Stimulated activated CD4-positive, alpha-beta T cell treated with anti-CD3 and anti-CD28 coated beads, Interleukin-12 subunit alpha, Interleukin-12 subunit beta, amount 100 ng/mL, for 48 hours (primary cell): Measurements from ENCODE around the gene MYO19.
A peak's percentile ranks its signal among the peaks of the same experiment; 100 is the strongest.

Experiments
- DNase-seq, 3 donors: peaks; one replicate each; pipeline ENCODE4 v3.0.0-alpha.2; 2020; ENCODE audit warnings: low read depth in 2 of 3, low spot score in 1 of 3

MYO19 gene

DNA sequence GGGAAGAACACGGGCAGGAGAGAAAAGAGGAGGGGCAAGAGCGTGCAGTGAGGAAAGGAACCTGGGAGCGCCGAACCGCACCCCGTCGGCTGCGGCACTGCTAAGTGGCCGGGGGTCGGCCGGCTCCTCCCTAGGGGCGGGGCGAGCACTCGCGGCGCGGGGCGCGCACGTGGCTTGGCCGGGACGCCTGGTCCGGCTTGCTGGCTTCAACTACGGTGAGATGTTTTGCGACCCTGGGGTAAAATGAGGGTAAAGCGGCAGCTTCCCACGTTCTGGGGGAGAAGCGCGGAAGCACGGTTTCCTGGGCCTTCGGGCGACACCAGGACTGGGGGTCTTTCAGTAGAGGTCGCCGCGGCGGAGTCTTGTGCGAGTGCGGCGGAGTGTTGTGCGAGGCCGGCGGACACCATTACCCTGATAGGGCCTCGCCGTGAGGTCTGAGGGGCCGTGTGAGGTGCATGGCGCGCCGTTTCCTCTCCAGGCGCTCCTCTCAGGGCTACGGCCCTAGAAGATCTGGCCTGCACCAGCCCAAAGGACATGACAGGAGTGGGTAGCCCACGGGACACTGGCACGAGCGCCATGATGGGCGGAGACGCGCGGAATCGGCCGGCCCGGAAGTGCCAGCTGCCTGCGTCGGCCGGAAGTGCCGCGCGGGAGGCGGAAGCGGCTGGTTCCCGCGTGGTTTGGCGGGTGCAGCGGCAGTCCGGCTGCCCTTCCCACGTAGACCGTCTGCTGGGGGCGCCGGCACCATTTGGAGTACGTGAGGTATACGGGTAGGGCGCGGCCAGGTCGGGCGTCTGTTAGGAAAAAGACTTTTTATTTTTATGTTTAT, at the start of gene MYO19, which contains the start of gene PIGW:
Gene MYO19, minus strand, starts transcription at position 29 of the 829 bp plus-strand sequence. CDS start 2,330 bp downstream, outside the sequence.
Gene PIGW, plus strand, starts transcription at position 148 of the 829 bp plus-strand sequence. CDS start 2,115 bp downstream, outside the sequence.
- DNase-seq = peak; percentile 69 to 85 (median 78)

- no peak for DNase-seq
Observed at GRCh38 chr17:36583787-36584186, 49.1 kb upstream of the MYO19 start.

DNA sequence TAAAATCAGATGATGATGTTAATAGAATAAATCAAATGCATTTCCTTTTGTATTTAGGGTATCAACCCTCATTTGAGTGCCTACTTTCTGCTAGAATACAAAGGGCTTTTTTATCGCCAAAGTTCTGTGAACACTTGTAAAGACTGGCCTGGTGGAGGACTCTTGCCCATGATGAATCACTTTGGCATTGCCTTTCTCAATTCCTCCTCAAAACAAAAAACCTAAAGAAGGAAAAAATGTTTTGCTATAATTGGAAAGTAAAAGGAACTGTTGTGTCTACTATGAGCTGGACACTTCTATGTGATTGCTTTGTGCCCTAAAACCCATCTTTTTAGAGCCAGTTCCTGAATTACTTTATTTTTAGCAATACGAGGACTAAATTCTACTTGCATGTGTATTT, 44.0 kb upstream of the MYO19 start:
- DNase-seq = no peak

DNA sequence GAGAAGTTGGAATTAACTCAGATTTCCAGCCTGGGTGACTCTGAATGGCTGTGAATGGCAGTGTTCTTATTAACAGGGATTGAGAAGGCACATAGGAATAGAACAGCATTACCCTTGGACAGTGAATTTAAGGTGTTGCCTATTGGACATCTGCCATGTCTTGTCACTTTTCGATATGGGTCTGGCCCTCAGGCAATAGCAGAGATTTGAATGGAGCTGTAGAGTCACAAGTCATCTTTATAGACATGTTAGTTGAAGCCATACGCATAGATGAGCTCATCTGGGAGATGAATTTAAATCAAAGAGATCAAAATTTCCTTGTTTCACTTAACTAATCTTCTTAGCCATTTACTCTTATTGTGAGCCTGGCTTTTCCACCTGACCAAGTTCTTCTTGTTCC, 42.1 kb upstream of the MYO19 start:
- no peak for DNase-seq

- no peak for DNase-seq
Observed at GRCh38 chr17:36575028-36575427, 40.4 kb upstream of the MYO19 start.

- DNase-seq = no peak
Observed at GRCh38 chr17:36566081-36566480, 31.4 kb upstream of the MYO19 start.

DNA sequence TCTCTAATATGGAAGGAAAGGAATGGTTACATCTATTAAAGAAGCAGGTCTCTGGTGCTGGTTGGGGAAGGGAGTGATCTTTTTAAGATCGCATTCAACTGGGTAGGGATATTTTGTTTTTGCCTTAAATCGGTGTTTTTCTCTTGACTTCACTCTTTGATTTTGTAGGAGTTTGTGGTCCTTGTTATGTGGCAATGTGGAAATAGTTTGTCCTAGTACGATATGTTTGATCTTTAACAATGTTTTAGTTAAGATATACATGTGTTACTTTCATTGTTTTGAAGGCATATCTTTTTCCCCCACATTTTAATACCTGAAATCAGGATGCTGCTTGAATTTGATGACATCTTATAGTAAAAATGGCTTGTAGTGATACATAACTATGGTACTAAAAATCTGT, 18.8 kb upstream of the MYO19 start:
- no peak for DNase-seq

DNA sequence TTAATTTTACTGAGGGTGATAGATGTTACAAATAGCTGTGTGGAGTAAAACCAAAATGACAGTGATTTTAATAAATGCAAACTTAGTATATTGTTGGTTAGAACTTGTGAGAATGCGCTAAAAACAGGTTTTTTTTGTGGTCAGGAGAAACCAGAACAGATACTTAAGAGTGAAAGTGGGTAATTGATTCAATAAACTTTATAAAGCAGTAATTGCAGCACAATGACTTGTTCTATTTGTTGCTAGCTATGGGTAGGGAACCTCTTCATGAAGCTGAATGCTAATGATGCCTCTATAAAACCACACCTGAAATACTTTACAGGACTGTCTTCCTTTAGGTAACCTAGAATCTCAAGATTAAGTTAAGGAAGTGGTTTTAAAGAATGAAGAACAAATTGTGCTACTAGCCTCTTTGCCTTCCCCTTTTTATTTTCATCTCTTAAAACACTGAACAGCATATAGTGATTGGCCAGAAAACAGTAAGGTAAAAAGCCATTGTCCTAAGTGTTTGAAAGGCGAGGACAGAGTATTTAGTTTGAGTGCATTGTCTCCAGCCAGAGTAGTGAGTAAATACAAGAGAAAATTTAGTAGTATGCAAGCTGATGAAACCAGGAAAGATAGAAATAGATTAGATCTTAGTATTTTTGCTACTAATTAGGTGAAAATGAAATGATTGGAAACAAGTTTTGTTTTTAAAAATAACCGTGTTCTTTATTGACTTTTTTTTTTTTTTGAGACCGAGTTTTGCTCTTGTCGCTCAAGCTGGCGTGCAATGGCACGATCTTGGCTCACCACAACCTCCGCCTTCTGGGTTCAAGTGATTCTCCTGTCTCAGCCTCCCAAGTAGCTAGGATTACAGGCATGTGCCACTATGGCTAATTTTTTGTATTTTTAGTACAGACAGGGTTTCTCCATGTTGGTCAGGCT, 16.1 kb upstream of the MYO19 start:
- no peak for DNase-seq

- no peak for DNase-seq
Observed at GRCh38 chr17:36547776-36548175, 13.1 kb upstream of the MYO19 start.

DNA sequence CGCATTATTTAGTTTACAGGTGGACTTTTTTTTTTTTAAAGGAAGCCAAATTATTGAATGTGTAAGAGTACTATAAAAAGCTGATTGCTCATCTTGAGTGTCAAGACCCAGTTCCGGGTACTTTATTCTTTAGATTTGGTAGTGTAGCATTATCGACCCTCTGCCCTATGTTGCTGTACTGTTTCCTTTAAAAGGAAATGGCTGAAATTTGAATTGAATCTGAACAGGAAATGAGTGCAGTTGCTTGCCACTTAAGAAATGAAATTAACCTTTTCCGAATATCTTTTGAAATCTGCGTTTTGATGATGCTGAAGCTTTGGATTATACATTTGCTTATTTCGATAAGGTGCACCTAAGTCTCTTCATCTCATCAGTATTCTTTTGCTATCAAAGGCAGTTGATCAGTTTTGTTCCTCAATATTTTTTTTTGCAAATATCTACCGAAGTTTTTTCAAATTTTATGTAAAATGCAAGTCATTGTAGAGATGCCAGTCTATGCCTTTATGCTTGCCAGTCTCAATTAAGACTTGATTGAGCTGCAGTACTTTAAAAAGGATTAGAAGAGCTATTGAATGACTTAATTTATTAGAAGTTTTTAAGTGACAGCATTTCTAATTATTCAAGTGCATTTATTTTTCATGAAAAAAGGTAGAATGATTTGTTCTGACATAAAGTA, 11.9 kb upstream of the MYO19 start:
- DNase-seq = no peak

DNA sequence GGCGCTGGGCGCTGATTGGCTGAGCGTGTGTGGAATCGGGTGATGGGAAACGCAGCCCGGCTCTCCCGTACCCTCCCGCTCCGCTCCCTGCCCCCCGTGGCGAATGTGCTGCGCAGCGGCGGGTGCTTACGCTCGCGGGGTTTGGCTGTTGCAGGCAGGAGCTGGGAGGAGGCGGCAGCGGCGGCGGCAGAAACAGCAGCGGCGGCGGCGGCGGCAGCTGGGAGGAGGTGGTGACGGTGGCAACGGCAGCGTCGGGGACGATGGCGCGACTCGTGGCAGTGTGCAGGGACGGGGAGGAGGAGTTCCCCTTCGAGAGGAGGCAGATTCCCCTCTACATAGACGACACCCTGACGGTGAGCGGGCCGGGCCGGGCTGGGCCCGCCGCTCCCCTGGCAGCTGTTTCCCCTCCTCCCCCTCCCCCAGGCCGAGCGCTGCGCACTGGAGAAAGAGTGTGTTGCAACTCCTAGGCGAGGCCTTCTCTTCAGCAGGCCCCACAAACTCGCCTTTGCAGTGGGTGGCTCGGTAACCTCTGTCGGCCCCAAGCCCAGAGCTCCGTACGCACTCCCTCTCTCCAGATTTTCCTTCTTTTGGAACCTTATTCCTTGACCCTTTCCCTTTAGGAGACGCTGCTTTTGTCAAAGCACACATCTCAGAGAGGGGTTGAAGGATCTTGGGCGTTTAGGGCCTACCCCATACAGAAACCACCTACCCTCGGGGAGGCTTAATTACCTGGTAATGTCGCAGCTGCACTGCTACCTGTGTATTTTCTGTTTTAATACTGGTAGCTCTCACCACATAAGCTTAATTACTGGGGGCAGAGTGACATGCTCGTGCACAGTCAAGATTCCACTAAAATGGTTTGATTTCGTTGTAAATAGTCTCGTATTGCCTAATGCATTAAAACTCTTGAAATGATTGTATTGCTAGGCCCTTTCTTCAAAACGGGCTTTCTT, 11.1 kb upstream of the MYO19 start:
- peak; percentile 94 to 97 (median 94) for DNase-seq

DNA sequence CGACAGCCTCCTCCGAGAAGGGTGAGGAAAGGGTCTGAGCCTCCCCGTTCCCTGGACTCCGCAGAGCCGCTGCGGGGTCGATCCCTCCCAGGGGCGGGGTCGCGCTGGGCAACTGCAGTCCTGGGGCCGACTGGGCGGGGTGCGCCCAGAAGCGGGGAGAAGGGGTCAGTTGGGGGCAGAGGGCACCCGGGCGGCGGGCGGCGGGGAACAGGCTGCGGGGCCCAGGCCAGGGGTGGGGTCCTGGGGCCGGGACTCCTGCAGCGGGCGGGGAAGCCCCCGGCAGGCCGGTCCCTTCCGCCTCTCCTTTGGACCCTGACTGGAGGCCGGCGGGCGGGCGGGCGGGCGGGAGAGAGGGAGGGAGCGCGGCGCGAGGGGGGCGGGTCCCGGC, 10.4 kb upstream of the MYO19 start:
- DNase-seq = no peak

GRCh38 chr17:36544307-36545076, 9.8 kb upstream of the MYO19 start, which contains the start of gene GGNBP2:
Gene GGNBP2 (plus strand): TSS chr17:36544919. CDS start chr17:36545725, 806 bp downstream.
- DNase-seq = peak; percentile 76 to 94 (median 81)

DNA sequence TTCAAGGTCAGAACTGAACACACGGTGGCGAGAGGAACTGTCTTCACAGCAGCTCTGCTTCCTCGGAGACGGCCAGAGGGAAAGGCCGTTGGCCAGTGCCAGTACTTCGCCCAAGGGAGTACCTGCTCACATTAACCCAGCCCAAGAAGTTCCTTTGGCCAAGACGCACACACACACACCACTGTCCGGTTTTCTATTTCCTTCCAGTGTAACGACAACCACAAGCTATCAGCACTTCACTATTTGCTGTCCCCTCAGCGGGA, 9.3 kb upstream of the MYO19 start:
- DNase-seq = peak in 1 of 3 donors; percentile 9

DNA sequence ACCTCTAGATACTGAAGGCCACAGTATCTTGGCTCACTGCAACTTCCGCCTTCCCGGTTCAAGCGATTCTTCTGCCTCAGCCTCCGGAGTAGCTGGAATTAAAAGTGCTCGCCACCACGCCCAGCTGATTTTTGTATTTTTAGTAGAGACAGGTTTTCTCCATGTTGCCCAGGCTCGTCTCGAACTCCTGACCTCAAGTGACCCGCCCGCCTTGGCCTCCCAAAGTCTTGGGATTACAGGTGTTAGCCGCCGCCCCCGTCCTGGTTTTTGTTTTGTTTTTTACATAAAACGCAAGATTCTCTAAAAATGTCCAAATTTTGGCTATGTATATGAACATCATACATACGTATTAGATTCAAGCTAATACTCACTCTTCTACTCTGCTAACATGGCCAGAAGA, 8.1 kb upstream of the MYO19 start:
- no peak for DNase-seq

- no peak for DNase-seq
Observed at GRCh38 chr17:36540696-36541095, 6.0 kb upstream of the MYO19 start.

GRCh38 chr17:36535669-36536081, 1.0 kb upstream of the MYO19 start:
- DNase-seq = no peak

GRCh38 chr17:36533935-36534839, 481 bp downstream of the MYO19 start:
- peak; percentile 34 to 47 (median 36) for DNase-seq
